ENCODE data around the gene PRKCE.

Gene PRKCE

GRCh38 chr2:46010925-46011490, 359.5 kb downstream of the PRKCE start:
- Histone ChIP-seq H3K4me1 (ENCODE audit: control insufficient read depth, low read depth, low read length) (peaks cover 15% of the 10 kb centered on the region), H3K27me3 (ENCODE audit: control insufficient read depth, insufficient read depth, low read length) (no peaks in the 10 kb centered on the region), H3K9me3 (ENCODE audit: control insufficient read depth, low read depth, low read length) (no peaks in the 10 kb centered on the region), H3K4me3 (ENCODE audit: low read length) (no peak overlapping the region), H3K36me3 (ENCODE audit: control insufficient read depth, low read depth, low read length) (no peaks in the 10 kb centered on the region), H3K9ac (ENCODE audit: low read length) (no peak overlapping the region), H3K27ac (ENCODE audit: low read length) (no peak overlapping the region)

- Histone ChIP-seq H3K4me3 (ENCODE audit: low read length) (no peak overlapping the region), H3K4me1 (ENCODE audit: control insufficient read depth, low read depth, low read length) (peaks cover 20% of the 10 kb centered on the region), H3K27ac (ENCODE audit: low read length) (no peak overlapping the region), H3K9me3 (ENCODE audit: control insufficient read depth, low read depth, low read length) (no peaks in the 10 kb centered on the region), H3K27me3 (ENCODE audit: control insufficient read depth, insufficient read depth, low read length) (no peaks in the 10 kb centered on the region), H3K9ac (ENCODE audit: low read length) (no peak overlapping the region), H3K36me3 (ENCODE audit: control insufficient read depth, low read depth, low read length) (no peaks in the 10 kb centered on the region)
Observed at GRCh38 chr2:46012618-46013240, 361.3 kb downstream of the PRKCE start.

- H3K9me3 ChIP-seq (ENCODE audit: control insufficient read depth, low read depth, low read length) = no peaks in the 10 kb centered on the region
- no peaks in the 10 kb centered on the region for H3K27me3 ChIP-seq (ENCODE audit: control insufficient read depth, insufficient read depth, low read length)
Observed at GRCh38 chr2:46013726-46014125, 362.3 kb downstream of the PRKCE start.

GRCh38 chr2:46014911-46015654, 363.6 kb downstream of the PRKCE start:
- H3K27me3 ChIP-seq (ENCODE audit: control insufficient read depth, insufficient read depth, low read length) = no peaks in the 10 kb centered on the region
- peak overlapping the region; percentile 19 for H3K4me3 ChIP-seq (ENCODE audit: low read length)
- peak overlapping the region; percentile 10 for H3K27ac ChIP-seq (ENCODE audit: low read length)
- H3K36me3 ChIP-seq (ENCODE audit: control insufficient read depth, low read depth, low read length) = no peaks in the 10 kb centered on the region
- H3K9me3 ChIP-seq (ENCODE audit: control insufficient read depth, low read depth, low read length) = no peaks in the 10 kb centered on the region
- H3K9ac ChIP-seq (ENCODE audit: low read length) = peak overlapping the region; percentile 6
- H3K4me1 ChIP-seq (ENCODE audit: control insufficient read depth, low read depth, low read length) = peaks cover 20% of the 10 kb centered on the region

More at GRCh38 chr2:46013726-46014125, 362.3 kb downstream of the PRKCE start:
- Histone ChIP-seq H3K36me3 (ENCODE audit: control insufficient read depth, low read depth, low read length) (no peaks in the 10 kb centered on the region), H3K9ac (ENCODE audit: low read length) (no peak overlapping the region), H3K27ac (ENCODE audit: low read length) (no peak overlapping the region), H3K4me1 (ENCODE audit: control insufficient read depth, low read depth, low read length) (peaks cover 20% of the 10 kb centered on the region), H3K4me3 (ENCODE audit: low read length) (no peak overlapping the region)

- H3K27ac ChIP-seq (ENCODE audit: low read length) = peak overlapping the region; percentile 10
- no peaks in the 10 kb centered on the region for H3K27me3 ChIP-seq (ENCODE audit: control insufficient read depth, insufficient read depth, low read length)
- no peaks in the 10 kb centered on the region for H3K9me3 ChIP-seq (ENCODE audit: control insufficient read depth, low read depth, low read length)
- peaks cover 20% of the 10 kb centered on the region for H3K4me1 ChIP-seq (ENCODE audit: control insufficient read depth, low read depth, low read length)
- H3K4me3 ChIP-seq (ENCODE audit: low read length) = no peak overlapping the region
- H3K36me3 ChIP-seq (ENCODE audit: control insufficient read depth, low read depth, low read length) = no peaks in the 10 kb centered on the region
- peak overlapping the region; percentile 6 for H3K9ac ChIP-seq (ENCODE audit: low read length)
Observed at GRCh38 chr2:46015671-46016070, 364.2 kb downstream of the PRKCE start.

DNA sequence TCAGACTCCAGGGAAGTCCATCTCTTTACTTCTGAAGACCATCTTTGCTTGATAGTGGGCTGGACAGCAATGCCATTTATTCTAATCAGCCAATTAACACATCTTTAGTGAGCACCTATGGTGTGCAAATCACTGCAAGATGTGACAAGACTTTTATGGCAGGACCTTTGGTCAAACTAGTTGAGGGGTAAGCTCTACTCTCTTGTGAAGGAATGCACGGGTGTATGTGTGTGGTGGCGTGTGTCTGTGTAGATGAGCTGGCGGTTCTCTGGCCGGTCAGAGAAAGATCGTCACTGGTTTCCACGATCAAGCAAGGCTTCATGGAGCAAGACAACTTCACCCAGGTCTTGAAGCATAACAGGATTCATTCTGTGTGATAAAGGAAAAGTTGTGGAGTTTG, 364.6 kb downstream of the PRKCE start:
- H3K9ac ChIP-seq (ENCODE audit: low read length) = no peak overlapping the region
- H3K4me3 ChIP-seq (ENCODE audit: low read length) = no peak overlapping the region
- no peaks in the 10 kb centered on the region for H3K36me3 ChIP-seq (ENCODE audit: control insufficient read depth, low read depth, low read length)
- no peaks in the 10 kb centered on the region for H3K27me3 ChIP-seq (ENCODE audit: control insufficient read depth, insufficient read depth, low read length)
- H3K9me3 ChIP-seq (ENCODE audit: control insufficient read depth, low read depth, low read length) = no peaks in the 10 kb centered on the region
- H3K4me1 ChIP-seq (ENCODE audit: control insufficient read depth, low read depth, low read length) = peaks cover 20% of the 10 kb centered on the region
- H3K27ac ChIP-seq (ENCODE audit: low read length) = no peak overlapping the region

- Histone ChIP-seq H3K9ac (ENCODE audit: low read length) (no peak overlapping the region), H3K9me3 (ENCODE audit: control insufficient read depth, low read depth, low read length) (no peaks in the 10 kb centered on the region), H3K27me3 (ENCODE audit: control insufficient read depth, insufficient read depth, low read length) (no peaks in the 10 kb centered on the region), H3K27ac (ENCODE audit: low read length) (no peak overlapping the region), H3K4me3 (ENCODE audit: low read length) (no peak overlapping the region), H3K4me1 (ENCODE audit: control insufficient read depth, low read depth, low read length) (peaks cover 20% of the 10 kb centered on the region), H3K36me3 (ENCODE audit: control insufficient read depth, low read depth, low read length) (no peaks in the 10 kb centered on the region)
Observed at GRCh38 chr2:46018773-46019591, 367.5 kb downstream of the PRKCE start.

GRCh38 chr2:46020416-46020815, 368.9 kb downstream of the PRKCE start:
- H3K27me3 ChIP-seq (ENCODE audit: control insufficient read depth, insufficient read depth, low read length) = no peaks in the 10 kb centered on the region
- no peak overlapping the region for H3K4me3 ChIP-seq (ENCODE audit: low read length)
- H3K9me3 ChIP-seq (ENCODE audit: control insufficient read depth, low read depth, low read length) = no peaks in the 10 kb centered on the region
- no peaks in the 10 kb centered on the region for H3K36me3 ChIP-seq (ENCODE audit: control insufficient read depth, low read depth, low read length)
- peaks cover 10% of the 10 kb centered on the region for H3K4me1 ChIP-seq (ENCODE audit: control insufficient read depth, low read depth, low read length)
- H3K9ac ChIP-seq (ENCODE audit: low read length) = no peak overlapping the region
- no peak overlapping the region for H3K27ac ChIP-seq (ENCODE audit: low read length)

GRCh38 chr2:46023165-46023854, 371.8 kb downstream of the PRKCE start:
- H3K4me3 ChIP-seq (ENCODE audit: low read length) = no peak overlapping the region
- H3K9ac ChIP-seq (ENCODE audit: low read length) = no peak overlapping the region
- no peaks in the 10 kb centered on the region for H3K9me3 ChIP-seq (ENCODE audit: control insufficient read depth, low read depth, low read length)
- H3K27me3 ChIP-seq (ENCODE audit: control insufficient read depth, insufficient read depth, low read length) = no peaks in the 10 kb centered on the region
- H3K4me1 ChIP-seq (ENCODE audit: control insufficient read depth, low read depth, low read length) = no peaks in the 10 kb centered on the region
- no peaks in the 10 kb centered on the region for H3K36me3 ChIP-seq (ENCODE audit: control insufficient read depth, low read depth, low read length)
- no peak overlapping the region for H3K27ac ChIP-seq (ENCODE audit: low read length)

DNA sequence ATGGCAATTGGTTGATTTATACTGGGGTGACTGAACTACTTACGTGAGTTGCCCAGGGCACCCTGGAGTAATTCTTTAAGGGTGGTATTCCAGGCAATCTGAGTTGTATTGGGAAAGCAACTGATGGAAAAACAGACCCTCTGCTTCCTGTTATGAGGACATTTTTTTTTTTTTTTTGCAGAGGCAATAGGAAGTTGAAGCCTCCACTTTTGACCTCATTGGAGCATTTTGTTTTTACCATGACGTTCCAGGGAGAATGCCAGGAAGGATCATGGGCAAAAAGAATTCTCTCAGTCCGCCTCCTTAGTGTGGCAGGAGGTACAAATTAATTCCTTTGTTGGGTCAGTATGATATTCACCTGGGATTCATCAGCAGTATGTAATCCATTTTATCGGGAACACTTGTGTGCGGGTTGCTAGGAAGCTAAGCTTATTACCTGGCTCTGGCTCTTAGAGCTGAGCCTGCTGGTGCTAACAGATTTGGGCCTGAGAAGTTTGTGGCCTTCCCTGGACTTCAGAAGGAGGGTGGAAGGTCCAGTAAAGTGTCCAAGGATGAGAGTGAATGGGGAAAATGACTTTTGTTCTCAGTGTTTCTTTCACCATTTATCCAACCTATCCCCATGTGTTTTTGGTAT, 372.8 kb downstream of the PRKCE start:
- H3K27ac ChIP-seq (ENCODE audit: low read length) = no peak overlapping the region
- H3K9me3 ChIP-seq (ENCODE audit: control insufficient read depth, low read depth, low read length) = no peaks in the 10 kb centered on the region
- H3K27me3 ChIP-seq (ENCODE audit: control insufficient read depth, insufficient read depth, low read length) = no peaks in the 10 kb centered on the region
- no peak overlapping the region for H3K4me3 ChIP-seq (ENCODE audit: low read length)
- no peak overlapping the region for H3K9ac ChIP-seq (ENCODE audit: low read length)
- H3K4me1 ChIP-seq (ENCODE audit: control insufficient read depth, low read depth, low read length) = no peaks in the 10 kb centered on the region
- H3K36me3 ChIP-seq (ENCODE audit: control insufficient read depth, low read depth, low read length) = no peaks in the 10 kb centered on the region

All from iPS-18a (cell line).